ENCODE results near the gene SHC4. TPM values are rescaled to one million over a fixed set of nuclear protein-coding genes. Genes with fewer than 3 reads are reported as not detected.

SHC4 gene
- total and polyA plus RNA-seq, 2 of the 8 experiments (the other 6 are each of a cell fraction or from before 2014, with no cell fraction given), result 0.15 to 0.30 TPM

GRCh38 chr15:48974882-48975281 is 11.2 kb upstream of the SHC4 start (continued):
- TF ChIP-seq RNF2 (IDR thresholded peaks at IDR 0.05; ENCODE audit: borderline replicate concordance, low read depth, low read length, missing control alignments, poor library complexity, severe bottlenecking) (no peak), SAP30 (IDR thresholded peaks at IDR 0.05; ENCODE audit: insufficient read depth, insufficient replicate concordance, low read length) (no peak)
